ENCODE results near the gene NFATC1.

Gene NFATC1

DNA sequence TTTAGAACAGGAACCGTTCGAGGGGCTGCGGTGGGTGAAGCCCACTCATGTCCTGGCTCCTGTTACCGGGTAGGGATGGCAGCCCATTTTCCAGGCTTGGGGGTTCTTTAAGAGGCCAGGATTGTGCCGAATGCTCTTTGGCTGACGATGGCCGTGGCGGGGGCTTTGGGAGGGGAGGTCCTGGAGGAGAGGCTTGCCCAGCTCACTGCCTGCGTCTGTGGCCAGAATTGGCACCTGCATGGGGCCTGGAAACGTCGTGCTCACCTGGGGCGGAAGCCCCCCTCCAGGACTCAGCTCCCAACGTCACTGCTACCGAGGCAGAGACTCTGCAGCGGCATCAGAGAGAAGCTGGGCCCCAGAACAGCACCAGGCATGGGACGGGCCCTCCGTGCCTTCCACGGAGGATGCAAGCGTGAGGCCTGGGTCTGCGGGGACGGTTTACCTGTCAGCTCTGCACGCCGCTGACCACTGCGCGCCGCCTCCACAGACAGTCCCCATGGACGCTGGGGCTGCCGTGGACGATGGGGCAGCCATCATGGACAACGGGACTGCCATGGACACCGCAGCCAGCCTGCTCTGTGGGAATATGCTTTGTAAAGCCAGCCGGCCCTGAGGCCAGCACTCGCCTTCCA is 82.9 kb downstream of the NFATC1 start:
- Histone ChIP-seq H3K4me2 (ENCODE audit: low read length) (no peak overlapping the region), H3K4me1 (ENCODE audit: control insufficient read depth, low read length) (peaks cover 10% of the 10 kb centered on the region), H3K9me3 (ENCODE audit: control insufficient read depth, insufficient read depth, low read length) (no peaks in the 10 kb centered on the region), H3K27ac (ENCODE audit: low read depth, low read length) (no peak overlapping the region), H3K9me2 (replicated peaks; ENCODE audit: control insufficient read depth, low read length) (no peaks in the 10 kb centered on the region), H4K20me1 (ENCODE audit: control insufficient read depth, insufficient read depth, low read depth, low read length) (no peaks in the 10 kb centered on the region), H3K79me2 (ENCODE audit: control insufficient read depth, low read length) (no peaks in the 10 kb centered on the region), H3K36me3 (ENCODE audit: control insufficient read depth, low read length) (no peaks in the 10 kb centered on the region), H3K27me3 (ENCODE audit: control insufficient read depth, low read length) (no peaks in the 10 kb centered on the region), H3K4me3 (ENCODE audit: low read length) (no peak overlapping the region), H3F3A (ENCODE audit: control insufficient read depth, insufficient read depth) (no peaks in the 10 kb centered on the region)
- TF ChIP-seq EZH2phosphoT487 (IDR thresholded peaks at IDR 0.05; ENCODE audit: borderline replicate concordance, low read length): no peak
- TF ChIP-seq, protein P1, sequence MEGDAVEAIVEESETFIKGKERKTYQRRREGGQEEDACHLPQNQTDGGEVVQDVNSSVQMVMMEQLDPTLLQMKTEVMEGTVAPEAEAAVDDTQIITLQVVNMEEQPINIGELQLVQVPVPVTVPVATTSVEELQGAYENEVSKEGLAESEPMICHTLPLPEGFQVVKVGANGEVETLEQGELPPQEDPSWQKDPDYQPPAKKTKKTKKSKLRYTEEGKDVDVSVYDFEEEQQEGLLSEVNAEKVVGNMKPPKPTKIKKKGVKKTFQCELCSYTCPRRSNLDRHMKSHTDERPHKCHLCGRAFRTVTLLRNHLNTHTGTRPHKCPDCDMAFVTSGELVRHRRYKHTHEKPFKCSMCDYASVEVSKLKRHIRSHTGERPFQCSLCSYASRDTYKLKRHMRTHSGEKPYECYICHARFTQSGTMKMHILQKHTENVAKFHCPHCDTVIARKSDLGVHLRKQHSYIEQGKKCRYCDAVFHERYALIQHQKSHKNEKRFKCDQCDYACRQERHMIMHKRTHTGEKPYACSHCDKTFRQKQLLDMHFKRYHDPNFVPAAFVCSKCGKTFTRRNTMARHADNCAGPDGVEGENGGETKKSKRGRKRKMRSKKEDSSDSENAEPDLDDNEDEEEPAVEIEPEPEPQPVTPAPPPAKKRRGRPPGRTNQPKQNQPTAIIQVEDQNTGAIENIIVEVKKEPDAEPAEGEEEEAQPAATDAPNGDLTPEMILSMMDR (IDR thresholded peaks at IDR 0.05; ENCODE audit: low read depth, low read length, poor library complexity, severe bottlenecking): no peak

DNA sequence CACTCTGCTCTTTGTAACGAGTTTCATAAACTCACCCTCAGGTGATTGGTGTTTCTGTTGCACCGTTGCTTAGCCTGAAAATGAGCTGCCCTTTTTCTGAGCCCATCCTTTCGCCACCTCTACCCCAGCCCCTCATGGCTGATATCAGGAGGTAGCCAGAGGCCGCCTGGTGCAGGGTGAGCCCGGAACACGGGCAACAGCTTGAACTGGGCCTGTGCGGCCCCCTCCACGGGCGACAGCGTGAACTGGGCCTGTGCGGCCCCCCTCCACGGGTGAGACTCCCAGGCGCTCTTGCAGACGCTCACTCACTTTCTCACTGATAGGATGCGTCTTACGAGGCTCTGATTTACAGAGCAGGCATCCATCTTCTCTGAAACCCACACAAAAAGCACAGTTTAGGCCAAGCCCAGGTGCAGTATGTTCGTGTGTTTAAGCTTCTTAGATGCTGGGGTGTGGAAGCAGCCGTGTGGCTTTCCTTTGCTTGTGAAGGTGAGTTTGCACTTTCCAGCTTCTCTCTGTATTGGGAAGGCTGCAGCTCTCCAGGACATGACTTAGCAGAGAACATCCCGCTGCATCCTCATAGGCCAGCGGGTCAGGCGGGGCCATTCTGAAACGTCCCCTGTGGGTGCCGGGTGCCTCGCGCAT is 83.5 kb downstream of the NFATC1 start:
- H3K27ac ChIP-seq (ENCODE audit: low read depth, low read length): no peak overlapping the region
- TF ChIP-seq EZH2phosphoT487 (IDR thresholded peaks at IDR 0.05; ENCODE audit: borderline replicate concordance, low read length): no peak
- TF ChIP-seq, protein P1 (IDR thresholded peaks at IDR 0.05; ENCODE audit: low read depth, low read length, poor library complexity, severe bottlenecking): no peak
- H3K9me3 ChIP-seq (ENCODE audit: control insufficient read depth, insufficient read depth, low read length): no peaks in the 10 kb centered on the region

DNA sequence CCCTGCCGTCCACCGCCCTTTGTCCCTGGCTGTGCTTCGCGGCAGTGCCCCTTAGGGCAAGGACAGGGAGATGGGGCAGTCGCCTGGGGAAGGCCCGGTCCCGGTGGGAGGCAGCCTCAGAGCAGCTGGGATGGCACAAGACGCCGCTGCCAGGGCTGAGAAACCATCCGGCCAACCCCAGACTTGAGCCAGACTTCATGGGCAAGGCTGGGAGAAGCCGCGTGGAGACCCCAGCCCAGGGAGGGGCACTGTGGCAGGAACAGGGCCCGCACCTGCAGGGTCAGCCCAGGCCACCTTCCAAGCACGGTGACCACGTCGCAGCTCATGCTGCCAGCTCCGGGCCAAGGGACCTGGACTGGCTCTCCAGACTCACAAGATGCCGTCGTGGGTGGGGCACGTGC is 84.0 kb downstream of the NFATC1 start:
- peaks cover 10% of the 10 kb centered on the region for H3K4me1 ChIP-seq (ENCODE audit: control insufficient read depth, low read length)
- H3K27ac ChIP-seq (ENCODE audit: low read depth, low read length): no peak overlapping the region
- no peak overlapping the region for H3K4me3 ChIP-seq (ENCODE audit: low read length)
- no peaks in the 10 kb centered on the region for H3K9me2 ChIP-seq (replicated peaks; ENCODE audit: control insufficient read depth, low read length)
- no peak for TF ChIP-seq EZH2phosphoT487 (IDR thresholded peaks at IDR 0.05; ENCODE audit: borderline replicate concordance, low read length)
- TF ChIP-seq, protein P1 (IDR thresholded peaks at IDR 0.05; ENCODE audit: low read depth, low read length, poor library complexity, severe bottlenecking): no peak
- no peaks in the 10 kb centered on the region for H3K79me2 ChIP-seq (ENCODE audit: control insufficient read depth, low read length)
- no peaks in the 10 kb centered on the region for H3K27me3 ChIP-seq (ENCODE audit: control insufficient read depth, low read length)
- H3K9me3 ChIP-seq (ENCODE audit: control insufficient read depth, insufficient read depth, low read length): no peaks in the 10 kb centered on the region
- H4K20me1 ChIP-seq (ENCODE audit: control insufficient read depth, insufficient read depth, low read depth, low read length): no peaks in the 10 kb centered on the region
- no peaks in the 10 kb centered on the region for H3F3A ChIP-seq (ENCODE audit: control insufficient read depth, insufficient read depth)
- no peak overlapping the region for H3K4me2 ChIP-seq (ENCODE audit: low read length)
- H3K36me3 ChIP-seq (ENCODE audit: control insufficient read depth, low read length): no peaks in the 10 kb centered on the region

More for the DNA sequence above, 83.5 kb downstream of the NFATC1 start:
- H4K20me1 ChIP-seq (ENCODE audit: control insufficient read depth, insufficient read depth, low read depth, low read length): no peaks in the 10 kb centered on the region
- H3K9me2 ChIP-seq (replicated peaks; ENCODE audit: control insufficient read depth, low read length): no peaks in the 10 kb centered on the region
- no peaks in the 10 kb centered on the region for H3F3A ChIP-seq (ENCODE audit: control insufficient read depth, insufficient read depth)
- no peaks in the 10 kb centered on the region for H3K36me3 ChIP-seq (ENCODE audit: control insufficient read depth, low read length)
- no peak overlapping the region for H3K4me3 ChIP-seq (ENCODE audit: low read length)
- no peaks in the 10 kb centered on the region for H3K79me2 ChIP-seq (ENCODE audit: control insufficient read depth, low read length)
- peaks cover 10% of the 10 kb centered on the region for H3K4me1 ChIP-seq (ENCODE audit: control insufficient read depth, low read length)
- H3K4me2 ChIP-seq (ENCODE audit: low read length): no peak overlapping the region
- H3K27me3 ChIP-seq (ENCODE audit: control insufficient read depth, low read length): no peaks in the 10 kb centered on the region
